GM19372 (cell line): ENCODE measurements around the gene SPDYE8.
"Not testable (repeated sequence)": the region's sequence is repeated elsewhere in the genome, so short reads cannot be mapped to it uniquely, and the experiment has no call there.

Experiments used
- ATAC-seq: cut with Tn5 transposase; IDR thresholded peaks from one replicate; pipeline ENCODE4 v1.9.1; 2021; ENCODE audit warnings: mild to moderate bottlenecking, low read depth, moderate library complexity; ENCODE audit not compliant: unreplicated experiment

The SPDYE8 gene

GRCh38 chr7:73029666-73030065, at the start of gene SPDYE8:
Gene SPDYE8 (minus strand): TSS chr7:73029766. CDS start chr7:73027966, 1,800 bp downstream.
- not testable (repeated sequence) for ATAC-seq

GRCh38 chr7:73057811-73058210, 28.2 kb upstream of the SPDYE8 start, which contains the start of gene SPDYE11:
Gene SPDYE11 (minus strand): TSS chr7:73057911. CDS start chr7:73056111, 1,800 bp downstream.
- ATAC-seq: not testable (repeated sequence)

- not testable (repeated sequence) for ATAC-seq
Observed at GRCh38 chr7:73006491-73006890, 23.1 kb downstream of the SPDYE8 start.

- peak; percentile 78 for ATAC-seq
Observed at GRCh38 chr7:73005693-73006447, 23.7 kb downstream of the SPDYE8 start.

- peak; percentile 75 for ATAC-seq
Observed at GRCh38 chr7:73005356-73005692, 24.2 kb downstream of the SPDYE8 start.

GRCh38 chr7:72997887-72998468, 31.6 kb downstream of the SPDYE8 start:
- not testable (repeated sequence) for ATAC-seq

GRCh38 chr7:72997447-72997846, 32.1 kb downstream of the SPDYE8 start:
- ATAC-seq: not testable (repeated sequence)

GRCh38 chr7:72995484-72995883, 34.1 kb downstream of the SPDYE8 start:
- not testable (repeated sequence) for ATAC-seq

GRCh38 chr7:72990146-72990913, 39.2 kb downstream of the SPDYE8 start:
- not testable (repeated sequence) for ATAC-seq

- ATAC-seq: not testable (repeated sequence)
Observed at GRCh38 chr7:72982084-72982483, 47.5 kb downstream of the SPDYE8 start.

- ATAC-seq: not testable (repeated sequence)
Observed at GRCh38 chr7:72980382-72980781, 49.2 kb downstream of the SPDYE8 start.

- ATAC-seq: not testable (repeated sequence)
Observed at GRCh38 chr7:72976434-72976833, 53.1 kb downstream of the SPDYE8 start.

GRCh38 chr7:72975656-72976286, 53.8 kb downstream of the SPDYE8 start:
- not testable (repeated sequence) for ATAC-seq

- not testable (repeated sequence) for ATAC-seq
Observed at GRCh38 chr7:72974781-72975180, 54.8 kb downstream of the SPDYE8 start.

GRCh38 chr7:72971505-72971904, 58.1 kb downstream of the SPDYE8 start:
- not testable (repeated sequence) for ATAC-seq
